ENCODE measurements around the gene DEF6. TPM values are rescaled to one million over a fixed set of nuclear protein-coding genes. Genes with fewer than 3 reads are reported as not detected.
A peak's percentile ranks its signal among the peaks of the same experiment; 100 is the strongest.
"Not testable (repeated sequence)": the region's sequence is repeated elsewhere in the genome, so short reads cannot be mapped to it uniquely, and the experiment has no call there.

Gene DEF6
- total RNA-seq, 3 donors from 2014 or later (not counting 1 experiment from before 2014, with no cell fraction given): 232 to 297 (median 241) TPM

DNA sequence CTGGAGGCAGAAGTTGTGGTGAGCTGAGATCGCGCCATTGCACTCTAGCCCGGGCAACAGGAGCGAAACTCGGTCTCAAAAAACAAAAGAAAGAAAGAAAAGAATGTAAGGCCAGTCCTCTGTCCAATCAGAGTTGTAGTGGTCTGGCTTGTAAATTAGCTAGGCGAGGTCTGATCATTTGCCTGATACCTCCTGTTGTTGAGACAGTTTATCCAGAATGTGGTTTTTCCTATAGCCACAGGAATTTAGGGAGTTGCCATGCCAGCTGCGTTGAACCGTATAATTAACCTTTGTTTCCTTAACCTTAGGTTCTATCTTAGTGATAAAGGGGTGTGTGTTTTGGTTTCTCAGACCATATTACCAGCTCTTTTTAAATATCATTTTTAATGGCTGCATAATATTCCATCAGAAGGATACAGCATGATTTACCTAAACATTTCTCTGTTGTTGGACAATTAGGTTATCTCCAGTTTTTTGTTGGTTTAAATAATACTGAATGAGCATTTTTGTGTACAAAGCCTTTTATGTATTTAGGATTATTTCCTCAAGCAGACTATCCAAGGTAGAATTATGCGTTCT, 33.0 kb downstream of the DEF6 start:
- Mint-ChIP-seq H3K27me3 (ENCODE audit: low read depth in 2 of 2) (no peaks in the 10 kb centered on the region), H3K4me1 (peaks cover 11% of the 10 kb centered on the region in 2 donors), H3K9me3 (peaks cover 1 to 9% of the 10 kb centered on the region in 2 donors), H3K4me3 (no peak overlapping the region), H3K36me3 (peaks cover 10% of the 10 kb centered on the region), H3K27ac (no peak overlapping the region)
- Histone ChIP-seq H3K27me3 (ENCODE audit: control insufficient read depth, insufficient read depth, low read length) (no peaks in the 10 kb centered on the region), H3K4me1 (ENCODE audit: control insufficient read depth, insufficient read depth, low read length) (peaks cover 16% of the 10 kb centered on the region), H3K36me3 (ENCODE audit: control insufficient read depth, insufficient read depth, low read length) (no peaks in the 10 kb centered on the region), H3K4me3 (ENCODE audit: low read length) (no peak overlapping the region), H3K9me3 (ENCODE audit: control insufficient read depth, insufficient read depth, low read length) (no peaks in the 10 kb centered on the region), H3K27ac (ENCODE audit: low read length) (no peak overlapping the region)
- over 99% methylated on average over 6 of the region's 9 CpGs for WGBS (ENCODE audit: insufficient coverage)
- TF ChIP-seq, protein P1, sequence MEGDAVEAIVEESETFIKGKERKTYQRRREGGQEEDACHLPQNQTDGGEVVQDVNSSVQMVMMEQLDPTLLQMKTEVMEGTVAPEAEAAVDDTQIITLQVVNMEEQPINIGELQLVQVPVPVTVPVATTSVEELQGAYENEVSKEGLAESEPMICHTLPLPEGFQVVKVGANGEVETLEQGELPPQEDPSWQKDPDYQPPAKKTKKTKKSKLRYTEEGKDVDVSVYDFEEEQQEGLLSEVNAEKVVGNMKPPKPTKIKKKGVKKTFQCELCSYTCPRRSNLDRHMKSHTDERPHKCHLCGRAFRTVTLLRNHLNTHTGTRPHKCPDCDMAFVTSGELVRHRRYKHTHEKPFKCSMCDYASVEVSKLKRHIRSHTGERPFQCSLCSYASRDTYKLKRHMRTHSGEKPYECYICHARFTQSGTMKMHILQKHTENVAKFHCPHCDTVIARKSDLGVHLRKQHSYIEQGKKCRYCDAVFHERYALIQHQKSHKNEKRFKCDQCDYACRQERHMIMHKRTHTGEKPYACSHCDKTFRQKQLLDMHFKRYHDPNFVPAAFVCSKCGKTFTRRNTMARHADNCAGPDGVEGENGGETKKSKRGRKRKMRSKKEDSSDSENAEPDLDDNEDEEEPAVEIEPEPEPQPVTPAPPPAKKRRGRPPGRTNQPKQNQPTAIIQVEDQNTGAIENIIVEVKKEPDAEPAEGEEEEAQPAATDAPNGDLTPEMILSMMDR (IDR thresholded peaks at IDR 0.05): no peak
- ATAC-seq (no peak), DNase-seq (no peak)
- intact Hi-C loops (cut with micrococcal nuclease): no loop called here

- H3K4me3 Mint-ChIP-seq; H3K27ac Mint-ChIP-seq; H3K9me3 ChIP-seq (ENCODE audit: control insufficient read depth, insufficient read depth, low read length); H3K9me3 Mint-ChIP-seq; H3K4me3 ChIP-seq (ENCODE audit: low read length); intact Hi-C loops (cut with micrococcal nuclease); H3K27me3 Mint-ChIP-seq (ENCODE audit: low read depth in 2 of 2); H3K27me3 ChIP-seq (ENCODE audit: control insufficient read depth, insufficient read depth, low read length); H3K36me3 ChIP-seq (ENCODE audit: control insufficient read depth, insufficient read depth, low read length); H3K36me3 Mint-ChIP-seq; H3K27ac ChIP-seq (ENCODE audit: low read length): not testable (repeated sequence)
- ATAC-seq: peak in 1 of 3 donors; percentile 22
- H3K4me1 ChIP-seq (ENCODE audit: control insufficient read depth, insufficient read depth, low read length): peaks cover 12% of the 10 kb centered on the region
- DNase-seq: peak in 1 of 2 donors; percentile 90
- peaks cover 11 to 12% of the 10 kb centered on the region in 2 donors for H3K4me1 Mint-ChIP-seq
- WGBS (ENCODE audit: insufficient coverage): 82% methylated on average over 9 of the region's 9 CpGs
Observed at GRCh38 chr6:35332074-35332887, 34.7 kb downstream of the DEF6 start.

GRCh38 chr6:35341557-35341956, 43.9 kb downstream of the DEF6 start:
- H3K27ac ChIP-seq (ENCODE audit: low read length): no peak overlapping the region
- no peaks in the 10 kb centered on the region for H3K9me3 Mint-ChIP-seq

More at GRCh38 chr6:35341557-35341956, 43.9 kb downstream of the DEF6 start:
- Mint-ChIP-seq H3K4me3 (no peak overlapping the region), H3K27ac (peak overlapping the region in 1 of 2 donors; percentile 67), H3K27me3 (ENCODE audit: low read depth in 2 of 2) (no peaks in the 10 kb centered on the region), H3K36me3 (no peaks in the 10 kb centered on the region), H3K4me1 (peaks cover 42 to 49% of the 10 kb centered on the region in 2 donors)
- peaks cover 13% of the 10 kb centered on the region for H3K4me1 ChIP-seq (ENCODE audit: control insufficient read depth, insufficient read depth, low read length)
- DNase-seq: no peak
- no peak for ATAC-seq
- H3K36me3 ChIP-seq (ENCODE audit: control insufficient read depth, insufficient read depth, low read length): peaks cover 1% of the 10 kb centered on the region
- WGBS (ENCODE audit: insufficient coverage): 91% methylated on average over 9 of the region's 13 CpGs
- no peak overlapping the region for H3K4me3 ChIP-seq (ENCODE audit: low read length)
- TF ChIP-seq, protein P1 (IDR thresholded peaks at IDR 0.05): no peak
- intact Hi-C loops (cut with micrococcal nuclease): loop anchor here (5.0 kb wide), 1 partner anchor 44 kb away; the partner anchor contains the start of gene DEF6
- H3K27me3 ChIP-seq (ENCODE audit: control insufficient read depth, insufficient read depth, low read length): no peaks in the 10 kb centered on the region
- no peaks in the 10 kb centered on the region for H3K9me3 ChIP-seq (ENCODE audit: control insufficient read depth, insufficient read depth, low read length)
